Suprapubic skin (tissue), 4 donors: ENCODE measurements around the gene PPFIA4. TPM values are rescaled to one million over a fixed set of nuclear protein-coding genes. Genes with fewer than 3 reads are reported as not detected.

ENCODE experiments used
- DNase-seq, 2 donors: peaks; one replicate each; pipeline ENCODE4 v3.0.0-alpha.2; 2019; ENCODE audit warnings: low spot score in 2 of 2
- H3K27ac ChIP-seq: fragments of 200-600 bp; sonication (generic); one replicate; pipeline ENCODE4 v1.5.1; 2019
- H3K27me3 ChIP-seq: fragments of 200-600 bp; sonication (generic); one replicate; pipeline ENCODE4 v1.5.1; 2019
- H3K36me3 ChIP-seq: fragments of 200-600 bp; sonication (generic); one replicate; pipeline ENCODE4 v1.5.1; 2019
- H3K4me1 ChIP-seq: fragments of 200-600 bp; sonication (generic); one replicate; pipeline ENCODE4 v1.5.1; 2019
- H3K4me3 ChIP-seq: fragments of 200-600 bp; sonication (generic); one replicate; pipeline ENCODE4 v1.5.1; 2019; ENCODE audit warnings: mild to moderate bottlenecking
- H3K9me3 ChIP-seq: fragments of 200-600 bp; sonication (generic); one replicate; pipeline ENCODE4 v1.5.1; 2019
- EP300 ChIP-seq: sonication (generic); formaldehyde crosslinking; IDR thresholded peaks from one replicate; pipeline ENCODE4 v1.6.1; 2017; ENCODE audit warnings: antibody characterized with exemption
- POLR2A ChIP-seq, 2 donors: fragments of 450-650 bp; IDR thresholded peaks; one replicate each; pipeline ENCODE4 v1.6.1; 2017; ENCODE audit warnings: antibody characterized with exemption in 2 of 2, mild to moderate bottlenecking in 2 of 2, moderate library complexity in 2 of 2
- POLR2AphosphoS5 ChIP-seq, 3 donors: sonication (generic); formaldehyde crosslinking; IDR thresholded peaks; one replicate each; pipeline ENCODE4 v1.6.1; 2017; ENCODE audit warnings: antibody characterized with exemption in 3 of 3
- WGBS: methylation state at CpG from one replicate; pipeline ENCODE4 v1.1.5; 2018; 5-methylcytosine and 5-hydroxymethylcytosine counted together
- total RNA-seq, 4 donors: library from RNA; depleted of rRNA; stranded (reverse); fragments of >200 nt; gene quantifications; one replicate each; pipeline ENCODE4 v1.1.0, GENCODE V29; 2016
- TF ChIP-seq, protein P1 (sequence below), 2 donors: fragments of 200-600 bp in 1 of 2; fragments of 450-650 bp in 1 of 2; sonication (generic) in 1 of 2; IDR thresholded peaks; one replicate each; pipeline ENCODE4 v1.5.1; 2016 to 2019; ENCODE audit warnings: antibody characterized with exemption in 2 of 2, mild to moderate bottlenecking in 1 of 2, moderate library complexity in 1 of 2

Gene PPFIA4
- total RNA-seq, 4 donors from 2014 or later, result 0.26 to 38.7 (median 1.5) TPM

DNA sequence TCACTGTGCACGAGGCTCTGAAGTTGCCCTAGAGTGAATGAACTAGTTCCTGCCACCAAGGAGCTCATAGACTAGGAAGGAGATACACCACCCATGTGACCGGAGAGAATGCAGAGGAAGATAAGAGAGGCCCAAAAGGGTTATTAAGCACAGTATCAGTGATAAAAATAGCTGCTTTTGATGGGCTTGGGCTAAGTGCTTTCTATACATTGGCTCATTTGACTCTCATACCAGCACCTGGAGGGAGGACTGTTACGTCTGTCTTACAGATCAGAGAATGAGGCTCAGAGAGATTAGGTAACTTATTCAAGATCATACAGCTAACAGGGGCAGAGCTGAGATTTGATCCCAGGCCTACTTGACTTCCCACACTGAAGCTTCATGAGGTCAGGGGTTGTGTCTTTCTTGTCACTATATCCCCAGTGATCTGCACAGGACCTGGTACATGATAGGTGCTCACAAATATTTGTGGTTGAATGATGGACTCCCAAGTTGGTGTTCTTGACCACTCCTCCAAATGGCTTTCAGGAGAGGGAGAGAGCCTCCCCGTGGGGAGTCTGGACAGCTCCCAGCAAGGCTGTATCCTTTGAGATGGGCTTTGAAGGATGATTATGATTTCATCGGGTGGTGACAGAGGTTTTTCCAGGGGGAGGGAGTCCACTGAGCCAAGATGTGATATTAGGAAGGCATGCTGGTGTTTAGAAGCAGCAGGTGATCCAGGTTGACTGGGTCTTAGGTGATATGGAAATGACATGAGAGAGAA, 14.4 kb downstream of the PPFIA4 start:
- no peak for TF ChIP-seq POLR2AphosphoS5 (IDR thresholded peaks at IDR 0.05)
- no peak for TF ChIP-seq POLR2A (IDR thresholded peaks at IDR 0.05)
- TF ChIP-seq EP300, result no peak
- TF ChIP-seq, protein P1, sequence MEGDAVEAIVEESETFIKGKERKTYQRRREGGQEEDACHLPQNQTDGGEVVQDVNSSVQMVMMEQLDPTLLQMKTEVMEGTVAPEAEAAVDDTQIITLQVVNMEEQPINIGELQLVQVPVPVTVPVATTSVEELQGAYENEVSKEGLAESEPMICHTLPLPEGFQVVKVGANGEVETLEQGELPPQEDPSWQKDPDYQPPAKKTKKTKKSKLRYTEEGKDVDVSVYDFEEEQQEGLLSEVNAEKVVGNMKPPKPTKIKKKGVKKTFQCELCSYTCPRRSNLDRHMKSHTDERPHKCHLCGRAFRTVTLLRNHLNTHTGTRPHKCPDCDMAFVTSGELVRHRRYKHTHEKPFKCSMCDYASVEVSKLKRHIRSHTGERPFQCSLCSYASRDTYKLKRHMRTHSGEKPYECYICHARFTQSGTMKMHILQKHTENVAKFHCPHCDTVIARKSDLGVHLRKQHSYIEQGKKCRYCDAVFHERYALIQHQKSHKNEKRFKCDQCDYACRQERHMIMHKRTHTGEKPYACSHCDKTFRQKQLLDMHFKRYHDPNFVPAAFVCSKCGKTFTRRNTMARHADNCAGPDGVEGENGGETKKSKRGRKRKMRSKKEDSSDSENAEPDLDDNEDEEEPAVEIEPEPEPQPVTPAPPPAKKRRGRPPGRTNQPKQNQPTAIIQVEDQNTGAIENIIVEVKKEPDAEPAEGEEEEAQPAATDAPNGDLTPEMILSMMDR (IDR thresholded peaks at IDR 0.05), result no peak
- no peaks in the 10 kb centered on the region for H3K9me3 ChIP-seq
- WGBS, result 58% methylated on average over 5 of the region's 5 CpGs
- H3K4me3 ChIP-seq, result no peak overlapping the region
- no peak overlapping the region for H3K27ac ChIP-seq
- peak in 1 of 2 donors; percentile 20 for DNase-seq
- no peaks in the 10 kb centered on the region for H3K36me3 ChIP-seq
- peaks cover 12% of the 10 kb centered on the region for H3K4me1 ChIP-seq
- no peaks in the 10 kb centered on the region for H3K27me3 ChIP-seq

- 97% methylated on average over 3 of the region's 3 CpGs for WGBS
- DNase-seq, result peak in 1 of 2 donors; percentile 31
- Histone ChIP-seq H3K27me3 (no peaks in the 10 kb centered on the region), H3K36me3 (no peaks in the 10 kb centered on the region), H3K27ac (no peak overlapping the region), H3K9me3 (no peaks in the 10 kb centered on the region), H3K4me3 (no peak overlapping the region), H3K4me1 (peaks cover 12% of the 10 kb centered on the region)
- TF ChIP-seq, protein P1 (IDR thresholded peaks at IDR 0.05), result no peak
Observed at GRCh38 chr1:203041351-203041932, 15.2 kb downstream of the PPFIA4 start.

DNA sequence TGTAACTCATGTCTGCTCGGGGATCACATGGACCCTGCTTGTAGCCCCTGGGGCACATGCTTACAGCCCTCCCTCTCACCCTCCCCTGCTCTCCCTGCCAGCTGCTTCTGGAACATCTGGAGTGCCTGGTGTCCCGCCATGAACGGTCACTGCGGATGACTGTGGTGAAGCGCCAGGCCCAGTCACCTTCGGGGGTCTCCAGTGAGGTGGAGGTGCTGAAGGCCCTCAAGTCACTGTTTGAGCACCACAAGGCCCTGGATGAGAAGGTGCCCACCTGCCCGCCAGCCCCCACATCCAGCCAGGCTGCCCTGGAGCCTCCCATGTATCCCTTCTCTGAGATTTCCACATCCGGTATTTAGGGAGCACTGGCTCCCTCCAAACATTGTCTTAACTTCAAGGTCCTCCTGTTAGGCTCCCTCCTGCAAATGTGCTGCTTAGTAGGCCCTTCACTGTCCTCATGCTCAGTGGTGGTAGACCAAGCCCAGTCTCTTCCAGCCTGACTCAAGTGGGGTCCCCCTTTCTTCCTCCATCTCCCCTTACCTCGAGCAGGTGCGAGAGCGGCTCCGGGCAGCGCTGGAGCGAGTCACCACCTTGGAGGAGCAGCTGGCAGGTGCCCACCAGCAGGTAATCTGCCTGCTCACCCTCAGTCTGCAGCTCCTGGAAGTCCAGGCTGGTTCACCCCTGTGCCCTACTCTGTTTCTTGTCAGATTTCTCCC, 17.7 kb downstream of the PPFIA4 start:
- 98% methylated on average over 14 of the region's 14 CpGs for WGBS
- H3K4me3 ChIP-seq, result no peak overlapping the region
- TF ChIP-seq POLR2A (IDR thresholded peaks at IDR 0.05) (no peak), EP300 (no peak), POLR2AphosphoS5 (IDR thresholded peaks at IDR 0.05) (no peak)
- TF ChIP-seq, protein P1 (IDR thresholded peaks at IDR 0.05), result no peak

DNA sequence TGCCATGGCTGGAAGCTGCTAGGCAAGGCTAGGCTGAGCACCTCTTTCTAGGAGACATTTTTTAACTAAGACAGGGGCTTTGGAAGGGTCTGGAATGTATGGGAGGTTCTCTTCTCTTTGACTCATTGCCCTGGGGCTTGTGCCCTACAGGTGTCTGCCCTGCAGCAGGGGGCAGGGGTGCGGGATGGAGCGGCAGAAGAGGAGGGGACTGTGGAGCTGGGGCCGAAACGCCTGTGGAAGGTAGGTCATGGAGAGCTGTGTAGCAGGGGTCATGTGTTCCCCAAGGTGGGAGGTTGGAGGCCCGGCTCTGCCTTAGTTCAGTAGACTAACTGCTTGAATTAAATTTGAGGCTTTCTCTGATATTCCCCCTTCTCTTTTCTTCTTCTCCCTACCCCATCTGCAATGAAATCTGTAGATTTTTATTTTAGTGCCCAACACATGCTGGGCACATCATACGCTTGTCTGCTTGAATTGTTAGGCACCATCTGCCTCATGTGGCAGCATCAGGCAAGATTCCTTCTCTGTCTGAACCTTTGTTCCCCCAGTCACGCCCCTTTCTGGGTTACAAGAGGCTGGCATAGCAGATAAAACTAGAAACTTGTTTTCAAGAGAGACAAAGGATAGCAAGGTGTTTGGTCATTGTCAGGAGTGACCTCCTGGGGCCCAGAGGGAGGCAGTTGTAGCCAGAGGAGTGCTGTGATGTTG, 18.4 kb downstream of the PPFIA4 start:
- Histone ChIP-seq H3K27me3 (no peaks in the 10 kb centered on the region), H3K4me3 (no peak overlapping the region), H3K27ac (no peak overlapping the region), H3K36me3 (no peaks in the 10 kb centered on the region), H3K9me3 (no peaks in the 10 kb centered on the region), H3K4me1 (no peaks in the 10 kb centered on the region)
- TF ChIP-seq POLR2A (IDR thresholded peaks at IDR 0.05), result no peak
- no peak for TF ChIP-seq POLR2AphosphoS5 (IDR thresholded peaks at IDR 0.05)
- no peak for TF ChIP-seq EP300
- TF ChIP-seq, protein P1 (IDR thresholded peaks at IDR 0.05), result no peak
- DNase-seq, result no peak
- 90% methylated on average over 7 of the region's 7 CpGs for WGBS

More for the DNA sequence above, 17.7 kb downstream of the PPFIA4 start:
- H3K27ac ChIP-seq, result no peak overlapping the region
- peak in 1 of 2 donors; percentile 54 for DNase-seq
- no peaks in the 10 kb centered on the region for H3K4me1 ChIP-seq
- H3K9me3 ChIP-seq, result no peaks in the 10 kb centered on the region
- no peaks in the 10 kb centered on the region for H3K36me3 ChIP-seq
- H3K27me3 ChIP-seq, result no peaks in the 10 kb centered on the region
